HCT116 (cell line): ENCODE results near the gene CERS6. TPM values are rescaled to one million over a fixed set of nuclear protein-coding genes. Genes with fewer than 3 reads are reported as not detected.

Experiments
- ATAC-seq: fragments of 200-7000 bp; cut with Tn5 transposase; 2 replicates; pipeline ENCODE4 v1.9.1; 2020; ENCODE audit warnings: mild to moderate bottlenecking, moderate library complexity
- BruUV-seq: library from RNA; stranded (reverse); fragments of 400-500 nt; replicated peaks from 2 replicates; lab custom pipeline; 2021; lab: Mats Ljungman, UMichigan
- CTCF ChIA-PET: fragments of 300-600 bp; sonication (Branson Sonifier 250); formaldehyde crosslinking; loops from one replicate; lab custom pipeline; 2021; ENCODE audit warnings: antibody characterized with exemption; lab: Charles Lee
- POLR2A ChIA-PET: fragments of 300-600, 350-600 bp; sonication (Branson Sonifier 250); formaldehyde crosslinking; loops from one replicate; lab custom pipeline; 2021; ENCODE audit warnings: antibody characterized with exemption; lab: Charles Lee
- RAD21 ChIA-PET, 2 experiments: fragments of 300-600 bp; sonication (Branson Sonifier 250); formaldehyde crosslinking; loops; one replicate each; lab custom pipeline; 2023; ENCODE audit warnings: low total read pairs in 2 of 2; ENCODE audit not compliant: uncharacterized antibody in 2 of 2, unreplicated experiment in 2 of 2, low non-redundant PET in 1 of 2; lab: Charles Lee
- DNase-seq: peaks from one replicate; pipeline ENCODE4 v3.0.0-alpha.2; 2010; ENCODE audit warnings: low read depth, low spot score
- H2AFZ ChIP-seq: fragments of 200-600 bp; shearing (Covaris generic), sonication (generic); 2 replicates; pipeline ENCODE4 v1.6.1; 2017; ENCODE audit warnings: low read depth, mixed run types, mixed read lengths, antibody characterized with exemption, low read length; ENCODE audit not compliant: poor library complexity, severe bottlenecking
- H3K27ac ChIP-seq: 2 replicates; pipeline ENCODE4 v1.5.1; 2012; ENCODE audit warnings: low read depth, low read length
- H3K27me3 ChIP-seq: fragments of 200-600 bp; sonication (generic); 2 replicates; pipeline ENCODE4 v1.6.1; 2016; ENCODE audit warnings: mixed run types, low read length, mixed read lengths; ENCODE audit not compliant: insufficient read depth
- H3K36me3 ChIP-seq, 2 experiments: fragments of 200-500 bp in 1 of 2; fragments of 200-600 bp in 1 of 2; sonication (Bioruptor generic) in 1 of 2; sonication (generic) in 1 of 2; 2 replicates each; pipeline versions ENCODE4 v1.5.1 to v1.6.1; 2014 to 2016; ENCODE audit warnings: low read length in 2 of 2, inconsistent platforms in 1 of 2, mixed read lengths in 1 of 2, mixed run types in 1 of 2; ENCODE audit not compliant: insufficient read depth in 2 of 2, control insufficient read depth in 1 of 2
- H3K4me1 ChIP-seq, 2 experiments: fragments of 200-600 bp in 1 of 2; sonication (generic) in 1 of 2; 2 replicates each; pipeline versions ENCODE4 v1.5.1 to v1.6.1; 2012 to 2017; ENCODE audit warnings: low read length in 2 of 2, inconsistent platforms in 1 of 2, mild to moderate bottlenecking in 1 of 2, mixed read lengths in 1 of 2, mixed run types in 1 of 2, moderate library complexity in 1 of 2; ENCODE audit not compliant: insufficient read depth in 2 of 2, control insufficient read depth in 1 of 2
- H3K4me2 ChIP-seq: fragments of 200-600 bp; sonication (generic); 2 replicates; pipeline ENCODE4 v1.6.1; 2017; ENCODE audit warnings: mixed run types, low read length, mixed read lengths
- H3K4me3 ChIP-seq, 2 experiments: fragments of 200-600 bp in 1 of 2; sonication (generic) in 1 of 2; replicated peaks in 1 of 2; 2 replicates each; pipeline ENCODE4 v1.5.1; 2011 to 2016; ENCODE audit warnings: low read length in 2 of 2, control low read depth in 1 of 2, low read depth in 1 of 2, mild to moderate bottlenecking in 1 of 2, mixed read lengths in 1 of 2, mixed run types in 1 of 2
- H3K79me2 ChIP-seq: fragments of 200-600 bp; sonication (generic); 2 replicates; pipeline ENCODE4 v1.6.1; 2017; ENCODE audit warnings: mild to moderate bottlenecking, mixed run types, low read length, moderate library complexity, mixed read lengths; ENCODE audit not compliant: insufficient read depth
- H3K9ac ChIP-seq: fragments of 200-600 bp; sonication (generic); 2 replicates; pipeline ENCODE4 v1.6.1; 2016; ENCODE audit warnings: low read length, mixed read lengths
- H3K9me2 ChIP-seq: fragments of 200-600 bp; sonication (generic), shearing (Covaris generic); 2 replicates; pipeline ENCODE4 v1.6.1; 2017; ENCODE audit warnings: mixed run types, mild to moderate bottlenecking, moderate library complexity; ENCODE audit not compliant: insufficient read depth
- H3K9me3 ChIP-seq, 2 experiments: fragments of 200-500 bp in 1 of 2; fragments of 200-600 bp in 1 of 2; sonication (Bioruptor generic) in 1 of 2; sonication (generic) in 1 of 2; 2 replicates each; pipeline ENCODE4 v1.6.1; 2014 to 2017; ENCODE audit warnings: low read length in 2 of 2, mixed read lengths in 2 of 2, inconsistent platforms in 1 of 2, low read depth in 1 of 2, mild to moderate bottlenecking in 1 of 2, mixed run types in 1 of 2, moderate library complexity in 1 of 2; ENCODE audit not compliant: control insufficient read depth in 1 of 2, insufficient read depth in 1 of 2
- H4K20me1 ChIP-seq: fragments of 200-600 bp; sonication (generic), shearing (Covaris generic); 2 replicates; pipeline ENCODE4 v1.6.1; 2017; ENCODE audit warnings: mixed run types, mild to moderate bottlenecking, moderate library complexity; ENCODE audit not compliant: insufficient read depth
- EGR1 ChIP-seq: IDR thresholded peaks from 2 replicates; pipeline ENCODE4 v1.6.1; 2012; ENCODE audit warnings: low read depth
- ELF1 ChIP-seq: IDR thresholded peaks from 2 replicates; pipeline ENCODE4 v1.6.1; 2012; ENCODE audit warnings: low read depth, borderline replicate concordance
- JUND ChIP-seq: IDR thresholded peaks from 2 replicates; pipeline ENCODE4 v1.6.1; 2012
- POLR2A ChIP-seq: IDR thresholded peaks from 2 replicates; pipeline ENCODE4 v1.7.0; 2011; ENCODE audit warnings: borderline replicate concordance; ENCODE audit not compliant: insufficient read depth, insufficient read length; ENCODE audit errors: extremely low read depth
- POLR2AphosphoS5 ChIP-seq: IDR thresholded peaks from 2 replicates; pipeline ENCODE4 v1.6.1; 2011; ENCODE audit warnings: mild to moderate bottlenecking, low read depth, low read length, moderate library complexity
- RAD21 ChIP-seq: IDR thresholded peaks from 2 replicates; pipeline ENCODE4 v1.6.1; 2012; ENCODE audit warnings: low read depth, mild to moderate bottlenecking
- TCF7L2 ChIP-seq: IDR thresholded peaks from 2 replicates; pipeline ENCODE4 v1.7.0; 2011; ENCODE audit warnings: borderline replicate concordance, inconsistent platforms; ENCODE audit not compliant: insufficient read depth, insufficient read length; ENCODE audit errors: extremely low read depth
- YY1 ChIP-seq: IDR thresholded peaks from 2 replicates; pipeline ENCODE4 v1.6.1; 2011; ENCODE audit warnings: low read length, low read depth, moderate library complexity, mild to moderate bottlenecking; ENCODE audit not compliant: insufficient replicate concordance; ENCODE audit errors: extremely low read depth
- intact Hi-C: fragments of 100-400 bp; cut with micrococcal nuclease; formaldehyde crosslinking; loops from 2 replicates; pipeline ENCODE4 v1.10.0; 2022
- total RNA-seq: library from RNA; stranded (reverse); gene quantifications from one replicate; pipeline ENCODE4 v1.2.1, GENCODE V29; 2021; ENCODE audit not compliant: unreplicated experiment
- TF ChIP-seq, protein P1 (sequence below): IDR thresholded peaks from 2 replicates; pipeline ENCODE4 v1.6.1; 2012
- TF ChIP-seq, protein P2 (sequence below): IDR thresholded peaks from 2 replicates; pipeline ENCODE4 v1.6.1; 2012; ENCODE audit warnings: low read depth

The CERS6 gene
- total RNA-seq, 1 experiment from 2014 or later, result 37.0 TPM

DNA sequence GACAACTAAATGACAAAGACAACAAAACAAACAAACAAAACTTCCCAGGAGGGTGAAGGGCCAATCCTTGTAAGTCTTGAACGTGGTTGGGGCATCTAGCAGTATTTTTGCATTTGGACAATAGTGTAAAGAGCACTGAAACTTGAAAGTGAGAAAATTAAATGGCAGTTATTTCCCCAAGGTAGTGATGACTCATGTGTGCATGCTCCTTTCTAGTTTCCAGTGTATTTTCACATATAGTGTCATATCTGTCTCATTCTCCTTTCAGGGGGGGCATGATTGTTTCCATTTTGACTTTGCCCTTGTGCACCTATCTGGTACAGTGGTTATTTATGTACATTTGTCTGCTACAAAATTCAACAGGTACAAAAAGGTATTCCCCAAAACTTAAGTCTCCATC is 39.5 kb downstream of the CERS6 start:
- Histone ChIP-seq H3K4me1 (0 out of 4 replicates have a peak, but pooled peaks cover 0 to 3% of the 10 kb centered on the region in 2 experiments), H3K9ac (no peak overlapping the region), H3K4me2 (no peak overlapping the region), H3K9me3 (no peaks in the 10 kb centered on the region), H3K9me2 (no peaks in the 10 kb centered on the region), H3K27ac (no peak overlapping the region), H3K36me3 (no peaks in the 10 kb centered on the region), H3K4me3 (no peak overlapping the region), H3K79me2 (peaks cover 61% of the 10 kb centered on the region), H4K20me1 (peaks cover 5% of the 10 kb centered on the region; the same call in 1 of the 2 replicates), H2AFZ (no peak overlapping the region), H3K27me3 (no peaks in the 10 kb centered on the region)
- ChIA-PET POLR2A (no interaction called here), RAD21 (no interaction called here), CTCF (no interaction called here)
- TF ChIP-seq, protein P1, sequence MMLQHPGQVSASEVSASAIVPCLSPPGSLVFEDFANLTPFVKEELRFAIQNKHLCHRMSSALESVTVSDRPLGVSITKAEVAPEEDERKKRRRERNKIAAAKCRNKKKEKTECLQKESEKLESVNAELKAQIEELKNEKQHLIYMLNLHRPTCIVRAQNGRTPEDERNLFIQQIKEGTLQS, result no peak
- TF ChIP-seq TCF7L2, result no peak
- no peak for TF ChIP-seq POLR2A
- no peak for TF ChIP-seq JUND
- TF ChIP-seq YY1, result no peak
- TF ChIP-seq EGR1, result no peak
- BruUV-seq, result no TSS peak
- DNase-seq (no peak), ATAC-seq (no peak)
- intact Hi-C loops, result no loop called here

DNA sequence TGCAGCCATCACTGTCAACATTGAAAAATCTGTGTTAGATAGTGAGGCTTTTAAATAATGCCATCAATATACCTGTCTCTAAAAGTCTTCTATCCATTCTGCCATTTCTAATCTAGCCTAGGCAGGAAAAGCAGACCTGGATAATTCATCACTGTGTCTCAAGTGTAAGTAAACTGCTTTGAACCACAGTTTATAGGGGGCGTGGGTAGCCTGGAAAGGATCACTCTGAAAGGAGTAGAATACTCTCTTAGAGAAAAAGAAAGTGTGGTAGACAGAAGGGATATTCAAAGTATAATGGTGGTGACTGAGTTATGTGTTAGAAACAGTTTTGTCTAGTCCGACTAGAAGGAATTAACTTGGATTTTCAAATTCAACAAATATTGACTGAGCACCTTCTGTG is 40.8 kb downstream of the CERS6 start:
- no TSS peak for BruUV-seq
- Histone ChIP-seq H3K4me3 (no peak overlapping the region), H3K4me1 (no peaks in the 10 kb centered on the region), H2AFZ (no peak overlapping the region), H3K9me2 (no peaks in the 10 kb centered on the region), H4K20me1 (peaks cover 5% of the 10 kb centered on the region; the same call in 1 of the 2 replicates), H3K9me3 (no peaks in the 10 kb centered on the region), H3K4me2 (no peak overlapping the region), H3K9ac (no peak overlapping the region), H3K36me3 (no peaks in the 10 kb centered on the region), H3K27me3 (no peaks in the 10 kb centered on the region), H3K27ac (no peak overlapping the region), H3K79me2 (peaks cover 58% of the 10 kb centered on the region)
- intact Hi-C loops, result no loop called here
- POLR2A ChIA-PET, result no interaction called here
- ATAC-seq (no peak), DNase-seq (no peak)
- CTCF ChIA-PET, result no interaction called here
- TF ChIP-seq ELF1 (no peak), JUND (no peak), POLR2AphosphoS5 (no peak), POLR2A (no peak), TCF7L2 (no peak), RAD21 (no peak), EGR1 (no peak)
- TF ChIP-seq, protein P2, sequence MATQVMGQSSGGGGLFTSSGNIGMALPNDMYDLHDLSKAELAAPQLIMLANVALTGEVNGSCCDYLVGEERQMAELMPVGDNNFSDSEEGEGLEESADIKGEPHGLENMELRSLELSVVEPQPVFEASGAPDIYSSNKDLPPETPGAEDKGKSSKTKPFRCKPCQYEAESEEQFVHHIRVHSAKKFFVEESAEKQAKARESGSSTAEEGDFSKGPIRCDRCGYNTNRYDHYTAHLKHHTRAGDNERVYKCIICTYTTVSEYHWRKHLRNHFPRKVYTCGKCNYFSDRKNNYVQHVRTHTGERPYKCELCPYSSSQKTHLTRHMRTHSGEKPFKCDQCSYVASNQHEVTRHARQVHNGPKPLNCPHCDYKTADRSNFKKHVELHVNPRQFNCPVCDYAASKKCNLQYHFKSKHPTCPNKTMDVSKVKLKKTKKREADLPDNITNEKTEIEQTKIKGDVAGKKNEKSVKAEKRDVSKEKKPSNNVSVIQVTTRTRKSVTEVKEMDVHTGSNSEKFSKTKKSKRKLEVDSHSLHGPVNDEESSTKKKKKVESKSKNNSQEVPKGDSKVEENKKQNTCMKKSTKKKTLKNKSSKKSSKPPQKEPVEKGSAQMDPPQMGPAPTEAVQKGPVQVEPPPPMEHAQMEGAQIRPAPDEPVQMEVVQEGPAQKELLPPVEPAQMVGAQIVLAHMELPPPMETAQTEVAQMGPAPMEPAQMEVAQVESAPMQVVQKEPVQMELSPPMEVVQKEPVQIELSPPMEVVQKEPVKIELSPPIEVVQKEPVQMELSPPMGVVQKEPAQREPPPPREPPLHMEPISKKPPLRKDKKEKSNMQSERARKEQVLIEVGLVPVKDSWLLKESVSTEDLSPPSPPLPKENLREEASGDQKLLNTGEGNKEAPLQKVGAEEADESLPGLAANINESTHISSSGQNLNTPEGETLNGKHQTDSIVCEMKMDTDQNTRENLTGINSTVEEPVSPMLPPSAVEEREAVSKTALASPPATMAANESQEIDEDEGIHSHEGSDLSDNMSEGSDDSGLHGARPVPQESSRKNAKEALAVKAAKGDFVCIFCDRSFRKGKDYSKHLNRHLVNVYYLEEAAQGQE, result no peak
- RAD21 ChIA-PET, result no interaction called here
